Stimulated activated CD8-positive, alpha-beta memory T cell treated with anti-CD3 and anti-CD28 coated beads, Interleukin-7, amount 100 ng/mL, for 48 hours (primary cell): ENCODE data around the gene ANKRD7.

Experiments used
- DNase-seq, 2 donors: peaks; one replicate each; pipeline ENCODE4 v3.0.0-alpha.2; 2020; ENCODE audit warnings: low read depth in 1 of 2; ENCODE audit errors: extremely low read depth in 1 of 2

Gene ANKRD7

DNA sequence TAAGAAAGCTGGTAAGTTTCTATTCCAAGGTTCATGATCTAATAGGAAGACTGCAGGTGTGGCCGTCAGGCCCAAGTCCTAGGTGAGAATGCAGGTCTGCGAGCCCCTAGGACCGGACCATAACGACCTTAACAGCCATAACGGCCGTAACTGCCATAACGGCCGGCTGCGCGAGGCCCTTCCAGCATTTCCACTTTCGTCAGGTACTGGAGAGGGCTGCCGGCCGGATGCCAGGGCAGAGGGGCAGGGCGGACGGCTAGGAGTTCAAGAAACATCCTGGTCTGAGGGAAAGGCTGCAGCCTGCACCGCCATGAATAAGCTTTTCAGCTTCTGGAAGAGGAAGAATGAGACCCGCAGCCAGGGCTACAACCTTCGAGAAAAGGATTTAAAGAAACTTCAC, at the start of gene ANKRD7:
TSS of gene ANKRD7 (plus strand) at position 184 of the 400 bp plus-strand sequence. CDS start at position 311, 127 bp downstream.
- no peak for DNase-seq

DNA sequence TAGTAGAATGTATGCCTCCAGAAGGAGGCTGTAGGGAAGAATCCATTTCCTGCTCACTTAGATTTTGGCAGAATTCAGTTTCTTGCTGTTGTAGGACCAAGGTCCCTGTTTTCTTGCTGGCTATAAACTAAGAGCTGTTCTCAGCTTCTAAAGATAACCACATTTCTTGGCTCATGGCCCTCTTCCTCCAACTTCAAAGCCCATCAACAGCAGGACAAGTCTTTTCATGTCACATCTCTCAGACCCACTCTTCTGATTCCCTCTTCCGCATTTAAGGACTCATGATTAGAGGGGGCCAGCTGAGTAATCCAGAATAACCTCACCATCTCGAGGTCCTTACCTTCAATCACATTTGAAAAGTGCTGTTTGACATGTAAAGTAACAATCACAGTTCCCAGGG, 48.8 kb upstream of the ANKRD7 start:
- DNase-seq, result no peak

DNA sequence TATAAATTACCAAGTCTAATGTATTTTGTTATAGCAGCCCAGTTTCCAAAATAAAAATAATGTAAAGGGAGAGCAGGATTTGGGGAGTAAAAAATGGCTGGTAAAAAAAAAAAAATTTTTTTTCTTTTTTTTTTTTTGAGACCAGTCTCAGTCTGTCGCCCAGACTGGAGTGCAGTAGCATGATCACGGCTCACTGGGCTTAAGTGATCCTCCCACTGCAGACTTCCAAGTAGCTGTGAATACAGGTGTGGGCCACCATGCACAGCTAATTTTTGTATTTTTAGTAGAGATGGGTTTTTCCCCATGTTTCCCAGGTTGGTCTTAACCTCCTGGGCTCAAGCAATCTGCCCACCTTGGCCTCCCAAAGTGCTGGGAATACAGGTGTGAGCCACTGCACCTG, 45.3 kb upstream of the ANKRD7 start:
- no peak for DNase-seq

- DNase-seq, result no peak
Observed at GRCh38 chr7:118182593-118183427, 41.7 kb upstream of the ANKRD7 start.

GRCh38 chr7:118183428-118183785, 41.1 kb upstream of the ANKRD7 start:
- no peak for DNase-seq

DNA sequence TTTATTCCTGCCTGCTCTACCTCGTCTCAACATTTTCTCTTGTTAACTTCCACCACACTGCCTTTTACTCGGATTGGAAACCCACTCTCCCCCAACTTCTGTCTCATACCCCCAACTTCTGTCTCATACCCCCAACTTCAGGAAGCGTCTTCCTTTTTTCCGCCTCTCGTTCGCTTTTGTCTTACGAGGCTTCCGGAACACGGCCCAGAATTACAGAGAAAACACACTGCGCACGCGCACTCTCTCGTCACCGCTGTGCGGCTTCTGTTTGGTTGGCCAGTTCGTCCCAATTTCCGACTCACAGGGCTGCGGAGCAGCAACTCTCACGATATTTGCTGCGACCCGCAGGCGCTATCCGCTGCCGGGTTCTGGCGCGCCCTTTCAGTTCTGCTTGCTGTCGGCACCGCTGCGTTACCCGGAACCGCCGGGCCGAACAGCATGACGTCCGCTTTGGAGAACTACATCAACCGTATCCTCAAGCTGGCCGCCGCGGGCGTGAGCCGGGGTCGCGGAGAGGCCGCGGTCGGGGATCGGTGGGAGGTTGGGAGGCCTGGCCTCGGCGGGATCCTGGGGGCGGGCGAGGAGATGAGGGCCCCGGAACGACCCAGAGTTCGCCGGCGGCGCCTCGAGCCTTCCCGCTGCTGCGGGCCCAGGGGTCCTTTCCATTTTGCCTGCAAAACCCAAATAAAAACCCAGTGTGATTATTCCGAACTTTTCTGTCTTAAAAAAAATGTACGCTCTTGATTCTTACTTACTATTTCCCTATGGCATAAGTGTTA, 40.5 kb upstream of the ANKRD7 start, which contains the start of gene LSM8:
TSS of gene LSM8 (plus strand) at position 379 of the 779 bp plus-strand sequence. CDS start at position 439, 60 bp downstream.
- DNase-seq, result peak; percentile 90 to 94

GRCh38 chr7:118184565-118184940, 40.0 kb upstream of the ANKRD7 start:
- no peak for DNase-seq

- DNase-seq, result no peak
Observed at GRCh38 chr7:118185163-118185860, 39.2 kb upstream of the ANKRD7 start.

GRCh38 chr7:118186501-118186900, 38.0 kb upstream of the ANKRD7 start:
- no peak for DNase-seq

GRCh38 chr7:118194571-118194970, 29.9 kb upstream of the ANKRD7 start:
- DNase-seq, result no peak

DNA sequence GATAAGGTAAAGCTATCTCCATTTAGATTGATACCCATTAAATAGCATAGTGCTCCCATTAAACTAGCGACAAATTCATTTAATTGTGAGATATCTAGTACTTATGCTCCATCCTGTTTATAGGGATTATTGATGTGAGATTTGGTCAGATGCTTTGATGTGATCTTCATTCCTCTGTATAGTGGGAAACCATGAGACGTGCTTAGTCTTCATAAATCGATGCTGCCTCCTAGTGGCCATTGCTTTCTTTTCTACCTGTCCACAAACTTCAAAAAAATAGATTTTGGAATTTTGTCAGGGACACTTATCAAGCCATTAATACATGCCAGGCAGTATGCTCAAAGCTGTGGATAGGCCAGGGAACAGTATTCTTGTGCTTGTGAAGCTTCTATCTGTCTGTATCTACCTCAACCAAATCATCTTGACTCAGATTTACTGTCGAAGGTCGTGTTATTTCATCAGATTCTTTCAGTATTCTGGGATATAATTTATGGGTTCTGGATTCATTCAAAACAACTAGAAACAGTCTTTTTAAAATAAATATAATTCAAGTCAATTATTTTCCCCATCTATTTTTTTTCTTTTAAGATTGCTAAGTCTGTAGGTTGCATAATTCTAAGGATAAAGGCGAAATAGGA, 28.5 kb upstream of the ANKRD7 start:
- DNase-seq, result peak in 1 of 2 donors; percentile 32

- no peak for DNase-seq
Observed at GRCh38 chr7:118202061-118202460, 22.4 kb upstream of the ANKRD7 start.

- DNase-seq, result peak; percentile 72 to 78
Observed at GRCh38 chr7:118214051-118214832, 10.3 kb upstream of the ANKRD7 start.

- no peak for DNase-seq
Observed at GRCh38 chr7:118214833-118215182, 9.7 kb upstream of the ANKRD7 start.

DNA sequence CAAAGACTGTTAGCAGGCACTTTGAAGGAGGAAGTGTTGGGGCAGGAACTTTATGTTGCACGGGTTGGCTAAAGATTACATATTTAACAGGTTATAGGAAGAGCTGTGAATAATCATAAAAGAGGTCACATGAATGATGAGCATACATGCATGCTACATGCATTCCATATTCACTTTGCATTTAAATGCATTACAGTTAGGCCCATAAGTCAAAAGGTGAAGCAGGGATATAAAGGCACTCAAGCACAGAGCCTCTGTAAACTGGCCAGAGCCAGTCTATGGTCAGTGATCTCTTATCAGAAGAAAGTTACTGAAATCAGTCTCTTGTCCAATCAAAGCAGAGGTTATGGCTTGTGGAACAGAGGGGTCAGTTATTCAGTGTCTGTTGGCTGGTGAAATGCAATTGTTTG, 7.3 kb upstream of the ANKRD7 start:
- DNase-seq, result no peak

DNA sequence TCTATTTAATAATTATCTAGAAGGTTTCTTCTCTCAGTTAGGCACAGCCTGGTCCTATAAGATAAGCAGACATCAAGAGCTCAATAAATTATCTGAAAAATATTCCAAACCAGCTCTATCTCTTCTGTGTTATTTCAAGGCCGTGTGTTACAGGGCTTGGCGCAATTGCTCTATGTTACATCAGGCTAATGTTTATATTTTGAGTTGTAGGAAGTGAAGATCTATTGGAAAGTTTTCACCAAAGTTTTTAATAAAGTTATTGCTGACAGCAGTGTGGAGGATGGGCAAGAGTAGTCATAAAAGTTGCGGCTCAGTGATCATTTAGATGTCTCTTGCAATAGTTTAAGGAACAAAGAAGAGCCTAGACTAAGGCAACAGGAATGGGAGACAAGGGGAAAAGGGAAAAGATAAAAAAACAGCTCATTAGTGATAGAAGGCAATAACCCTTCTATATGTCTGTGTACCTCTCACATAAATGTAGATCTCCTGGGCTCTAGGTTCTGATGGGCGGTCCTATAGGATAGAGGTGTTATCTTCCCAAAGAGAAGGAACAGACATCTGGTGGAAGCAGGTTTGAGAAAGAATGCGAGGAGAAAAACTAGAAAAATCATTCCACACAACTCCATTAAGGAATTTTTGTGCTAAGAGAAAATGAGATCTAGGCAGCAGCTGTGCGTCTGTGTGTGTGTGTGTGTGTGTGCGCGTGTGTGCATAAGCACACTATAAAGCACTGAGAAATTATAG, 5.9 kb upstream of the ANKRD7 start:
- no peak for DNase-seq

DNA sequence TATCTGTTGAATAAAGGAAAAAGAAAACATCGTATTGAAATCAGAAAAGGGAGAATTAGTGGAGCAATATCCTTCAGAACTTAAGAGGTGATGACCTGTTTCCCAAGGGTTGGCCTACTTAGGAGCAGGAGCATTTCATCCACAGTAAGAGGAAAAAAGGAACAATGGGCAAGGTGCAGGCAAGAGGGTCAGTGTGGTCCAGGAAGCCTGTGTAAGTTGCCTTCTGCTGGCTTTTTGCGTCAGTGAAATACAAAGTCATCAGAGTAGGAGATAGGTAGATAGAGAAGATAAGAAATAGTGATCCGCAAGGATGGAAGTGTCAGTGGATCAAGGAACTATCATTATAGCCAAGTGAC, 5.4 kb upstream of the ANKRD7 start:
- no peak for DNase-seq

GRCh38 chr7:118220583-118220982, 3.9 kb upstream of the ANKRD7 start:
- no peak for DNase-seq

DNA sequence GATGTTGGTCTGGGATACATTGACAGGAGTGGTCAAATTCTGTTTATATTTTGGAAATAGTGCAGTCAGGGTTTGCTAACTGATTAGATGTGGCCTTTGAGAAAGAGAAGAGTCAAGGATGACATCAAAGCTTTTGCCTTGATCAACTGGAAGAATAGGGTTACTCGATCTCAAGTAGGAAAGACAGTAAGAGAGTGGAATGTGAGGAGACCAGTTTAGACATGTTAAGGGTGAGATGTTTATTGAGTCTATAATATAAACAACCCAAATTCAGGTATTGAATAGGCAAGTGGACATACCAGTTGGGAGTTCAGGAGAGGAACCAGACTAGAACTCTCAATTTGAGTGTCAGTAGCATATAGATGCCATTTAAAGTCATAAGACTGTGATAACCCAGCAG, 1.9 kb upstream of the ANKRD7 start:
- DNase-seq, result no peak

- DNase-seq, result no peak
Observed at GRCh38 chr7:118232837-118233236, 8.3 kb downstream of the ANKRD7 start.
